Calu3 (cell line): ENCODE results near the gene CYS1. TPM values are rescaled to one million over a fixed set of nuclear protein-coding genes. Genes with fewer than 3 reads are reported as not detected.

Experiments used
- BruUV-seq: library from RNA; stranded (reverse); fragments of 400-500 nt; replicated peaks from 2 replicates; lab custom pipeline; 2021; lab: Mats Ljungman, UMichigan
- CTCF ChIA-PET: fragments of 300-600 bp; sonication (Branson Sonifier 250); formaldehyde crosslinking; loops from one replicate; lab custom pipeline; 2022; ENCODE audit warnings: antibody characterized with exemption; lab: Charles Lee
- DNase-seq: peaks from one replicate; pipeline ENCODE4 v3.0.0; 2022
- H3K27ac Mint-ChIP-seq: one replicate; pipeline ENCODE4 v1.8.0; 2022; ENCODE audit warnings: mixed read lengths; ENCODE audit not compliant: unreplicated experiment
- H3K27me3 Mint-ChIP-seq: one replicate; pipeline ENCODE4 v1.8.0; 2022; ENCODE audit warnings: mixed read lengths; ENCODE audit not compliant: unreplicated experiment
- H3K36me3 Mint-ChIP-seq: one replicate; pipeline ENCODE4 v1.8.0; 2022; ENCODE audit warnings: mild to moderate bottlenecking, moderate library complexity, mixed read lengths; ENCODE audit not compliant: insufficient read depth, unreplicated experiment
- H3K4me1 Mint-ChIP-seq: one replicate; pipeline ENCODE4 v1.8.0; 2022; ENCODE audit warnings: mild to moderate bottlenecking, low read depth, mixed read lengths; ENCODE audit not compliant: unreplicated experiment
- H3K4me3 Mint-ChIP-seq: one replicate; pipeline ENCODE4 v1.8.0; 2022; ENCODE audit warnings: mild to moderate bottlenecking, low read depth, moderate library complexity, mixed read lengths; ENCODE audit not compliant: unreplicated experiment
- H3K9me3 Mint-ChIP-seq: one replicate; pipeline ENCODE4 v1.8.0; 2022; ENCODE audit warnings: low read depth, mixed read lengths; ENCODE audit not compliant: unreplicated experiment
- CTCF ChIP-seq: fragments of 200-600 bp; IDR thresholded peaks from one replicate; pipeline ENCODE4 v1.8.0; 2022; ENCODE audit warnings: antibody characterized with exemption; ENCODE audit not compliant: unreplicated experiment
- intact Hi-C: fragments of 100-400 bp; cut with micrococcal nuclease; formaldehyde crosslinking; loops from one replicate; pipeline ENCODE4 v1.10.0; 2022; ENCODE audit not compliant: unreplicated experiment
- total RNA-seq: library from RNA; stranded (reverse); gene quantifications from 2 replicates; pipeline ENCODE4 v1.2.3, GENCODE V29; 2022

CYS1 gene
- total RNA-seq, 1 experiment from 2014 or later, result 4.8 TPM

DNA sequence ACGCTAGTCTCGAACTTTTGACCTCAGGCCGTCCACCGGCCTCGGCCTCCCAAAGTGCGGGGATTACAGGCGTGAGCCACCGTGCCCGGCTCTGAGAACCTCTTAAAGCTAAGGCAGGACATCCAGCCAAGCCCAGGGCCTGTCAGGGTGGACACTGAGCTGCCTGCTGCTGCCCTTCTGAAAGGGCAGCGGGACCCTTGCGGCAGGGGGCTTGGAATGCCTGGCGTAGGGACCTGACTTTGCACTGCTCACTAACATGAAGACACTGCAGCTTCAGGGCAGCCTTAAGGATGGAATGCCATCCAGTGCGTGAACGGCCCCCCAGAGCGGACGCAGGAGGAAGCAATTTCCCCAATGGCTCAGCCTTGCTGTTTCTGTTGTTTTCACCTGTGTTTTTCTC, 9.0 kb downstream of the CYS1 start:
- CTCF ChIA-PET, result interaction anchor here (0.6 to 3.8 kb wide), 6 partner anchors 10 to 598 kb away, joined by 3 to 124 read pairs (median 15); no protein-coding TSS in a partner anchor
- peaks cover 10% of the 10 kb centered on the region for H3K4me1 Mint-ChIP-seq
- no peaks in the 10 kb centered on the region for H3K9me3 Mint-ChIP-seq
- no TSS peak for BruUV-seq
- intact Hi-C loops, result loop anchor here (10.0 kb wide), 1 partner anchor 594 kb away; no protein-coding TSS in a partner anchor
- no peaks in the 10 kb centered on the region for H3K36me3 Mint-ChIP-seq
- H3K27me3 Mint-ChIP-seq, result peaks cover 42% of the 10 kb centered on the region
- DNase-seq, result no peak
- TF ChIP-seq CTCF, result no peak
- no peak overlapping the region for H3K4me3 Mint-ChIP-seq
- no peak overlapping the region for H3K27ac Mint-ChIP-seq

DNA sequence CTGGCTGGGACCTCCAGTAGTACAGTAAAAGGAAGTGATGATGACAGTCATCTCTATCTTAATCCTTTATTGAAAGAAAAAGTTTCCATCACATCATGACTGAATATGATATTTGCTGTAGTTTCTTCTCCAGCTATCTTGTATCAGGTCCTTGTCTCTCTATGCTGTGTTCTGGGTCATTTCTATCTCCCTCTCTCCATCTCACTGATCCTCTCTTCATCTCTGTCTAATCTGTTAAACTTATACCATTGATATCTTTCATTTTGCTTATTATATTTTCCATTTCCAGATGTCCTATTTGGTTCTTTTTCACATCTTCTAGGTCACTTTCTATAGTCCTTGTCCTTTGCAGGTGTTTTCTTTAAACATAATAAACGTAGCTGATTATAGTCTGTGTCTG, 12.3 kb downstream of the CYS1 start:
- DNase-seq, result no peak
- no TSS peak for BruUV-seq
- H3K27me3 Mint-ChIP-seq, result peaks cover 9% of the 10 kb centered on the region
- no peaks in the 10 kb centered on the region for H3K9me3 Mint-ChIP-seq
- H3K4me1 Mint-ChIP-seq, result peaks cover 8% of the 10 kb centered on the region
- intact Hi-C loops, result no loop called here
- H3K4me3 Mint-ChIP-seq, result no peak overlapping the region
- no peaks in the 10 kb centered on the region for H3K36me3 Mint-ChIP-seq
- CTCF ChIA-PET, result no interaction called here
- H3K27ac Mint-ChIP-seq, result no peak overlapping the region
- TF ChIP-seq CTCF, result no peak

GRCh38 chr2:10067330-10067729, 12.9 kb downstream of the CYS1 start:
- H3K27ac Mint-ChIP-seq, result no peak overlapping the region
- BruUV-seq, result no TSS peak
- H3K4me3 Mint-ChIP-seq, result no peak overlapping the region
- intact Hi-C loops, result no loop called here
- peaks cover 3% of the 10 kb centered on the region for H3K27me3 Mint-ChIP-seq
- no peaks in the 10 kb centered on the region for H3K36me3 Mint-ChIP-seq
- no peak for DNase-seq
- no peaks in the 10 kb centered on the region for H3K9me3 Mint-ChIP-seq
- TF ChIP-seq CTCF, result no peak
- peaks cover 3% of the 10 kb centered on the region for H3K4me1 Mint-ChIP-seq
- CTCF ChIA-PET, result interaction anchor here (0.7 to 1.2 kb wide), 2 partner anchors 30 to 95 kb away, joined by 3 to 4 read pairs; no protein-coding TSS in a partner anchor

DNA sequence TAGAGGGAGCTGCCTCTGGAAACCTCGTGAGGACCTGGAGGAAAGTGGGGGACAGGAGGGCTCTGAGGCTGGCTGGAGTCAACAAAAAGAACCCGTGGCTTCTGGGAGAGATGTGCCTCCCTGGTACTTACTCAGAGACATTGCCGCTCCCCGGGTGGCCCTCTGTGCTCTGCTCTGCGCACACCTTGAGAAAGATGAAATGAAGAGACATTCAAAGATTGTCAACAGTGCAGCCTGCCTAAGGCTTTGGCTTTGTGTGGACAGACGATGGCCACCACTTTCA, 14.5 kb downstream of the CYS1 start:
- intact Hi-C loops, result no loop called here
- Mint-ChIP-seq H3K4me3 (no peak overlapping the region), H3K4me1 (no peaks in the 10 kb centered on the region), H3K27me3 (no peaks in the 10 kb centered on the region), H3K36me3 (peaks cover 5% of the 10 kb centered on the region), H3K9me3 (no peaks in the 10 kb centered on the region), H3K27ac (no peak overlapping the region)
- no peak for DNase-seq
- TF ChIP-seq CTCF, result no peak
- BruUV-seq, result no TSS peak
- CTCF ChIA-PET, result no interaction called here
